BE2C (cell line): ENCODE data around the gene FOXF2.

Experiments
- DNase-seq: peaks from one replicate; pipeline ENCODE4 v3.0.0-alpha.2; 2020
- H3K27me3 ChIP-seq: fragments of 250-450 bp; sonication (Bioruptor Pico); 2 replicates; pipeline ENCODE4 v1.5.1; 2020; ENCODE audit warnings: mild to moderate bottlenecking
- H3K36me3 ChIP-seq: fragments of 250-450 bp; sonication (Bioruptor Pico); 2 replicates; pipeline ENCODE4 v1.5.1; 2020; ENCODE audit warnings: mild to moderate bottlenecking
- H3K4me1 ChIP-seq: fragments of 250-450 bp; sonication (Bioruptor Pico); 2 replicates; pipeline ENCODE4 v1.5.1; 2020
- H3K4me3 ChIP-seq: 2 replicates; pipeline ENCODE4 v1.5.1; 2011; ENCODE audit warnings: low read depth, low read length
- H3K9me3 ChIP-seq: fragments of 250-450 bp; sonication (Bioruptor Pico); 2 replicates; pipeline ENCODE4 v1.5.1; 2020
- CTCF ChIP-seq: IDR thresholded peaks from 2 replicates; pipeline ENCODE4 v1.5.1; 2012; ENCODE audit warnings: mild to moderate bottlenecking, low read depth, low read length

The FOXF2 gene

GRCh38 chr6:1406306-1407072, 17.1 kb downstream of the FOXF2 start:
- no peak for DNase-seq
- no peaks in the 10 kb centered on the region for H3K9me3 ChIP-seq
- TF ChIP-seq CTCF, result no peak

GRCh38 chr6:1407499-1407990, 18.2 kb downstream of the FOXF2 start:
- Histone ChIP-seq H3K4me1 (no peaks in the 10 kb centered on the region), H3K4me3 (no peak overlapping the region), H3K27me3 (peaks cover 13% of the 10 kb centered on the region), H3K36me3 (no peaks in the 10 kb centered on the region), H3K9me3 (no peaks in the 10 kb centered on the region)
- DNase-seq, result no peak
- TF ChIP-seq CTCF, result no peak

More at GRCh38 chr6:1406306-1407072, 17.1 kb downstream of the FOXF2 start:
- H3K4me1 ChIP-seq, result no peaks in the 10 kb centered on the region
- peaks cover 17% of the 10 kb centered on the region for H3K27me3 ChIP-seq
- H3K4me3 ChIP-seq, result no peak overlapping the region
- H3K36me3 ChIP-seq, result no peaks in the 10 kb centered on the region

- DNase-seq, result no peak
- H3K27me3 ChIP-seq, result peaks cover 27% of the 10 kb centered on the region
- H3K9me3 ChIP-seq, result no peaks in the 10 kb centered on the region
- H3K36me3 ChIP-seq, result no peaks in the 10 kb centered on the region
- no peak overlapping the region for H3K4me3 ChIP-seq
- H3K4me1 ChIP-seq, result no peaks in the 10 kb centered on the region
- no peak for TF ChIP-seq CTCF
Observed at GRCh38 chr6:1409774-1410465, 20.5 kb downstream of the FOXF2 start.

GRCh38 chr6:1412901-1413300, 23.5 kb downstream of the FOXF2 start:
- no peaks in the 10 kb centered on the region for H3K9me3 ChIP-seq
- TF ChIP-seq CTCF, result no peak

GRCh38 chr6:1415416-1416063, 26.2 kb downstream of the FOXF2 start:
- no peak overlapping the region for H3K4me3 ChIP-seq
- H3K9me3 ChIP-seq, result no peaks in the 10 kb centered on the region
- TF ChIP-seq CTCF, result no peak
- H3K36me3 ChIP-seq, result no peaks in the 10 kb centered on the region
- no peaks in the 10 kb centered on the region for H3K4me1 ChIP-seq
- DNase-seq, result no peak
- H3K27me3 ChIP-seq, result peaks cover 20% of the 10 kb centered on the region

More at GRCh38 chr6:1412901-1413300, 23.5 kb downstream of the FOXF2 start:
- no peaks in the 10 kb centered on the region for H3K4me1 ChIP-seq
- H3K36me3 ChIP-seq, result no peaks in the 10 kb centered on the region
- no peak for DNase-seq
- no peak overlapping the region for H3K4me3 ChIP-seq
- peaks cover 26% of the 10 kb centered on the region for H3K27me3 ChIP-seq
